Activated naive CD4-positive, alpha-beta T cell treated with anti-CD3 and anti-CD28 coated beads, Interleukin-2, amount 50 U/mL, for 72 hours (primary cell): Measurements from ENCODE around the gene FGF11. TPM values are rescaled to one million over a fixed set of nuclear protein-coding genes. Genes with fewer than 3 reads are reported as not detected.

Source experiments
- ATAC-seq, 2 donors: fragments of 150-1000 bp; cut with Tn5 transposase; 2 replicates each; pipeline ENCODE4 v1.10.0; 2021; ENCODE audit warnings: mild to moderate bottlenecking in 2 of 2, moderate library complexity in 2 of 2
- DNase-seq, 2 donors: peaks; one replicate each; pipeline ENCODE4 v3.0.0; 2021 to 2022; ENCODE audit warnings: low spot score in 2 of 2
- H3K27ac Mint-ChIP-seq, 2 donors: one replicate each; pipeline ENCODE4 v1.8.0; 2022; ENCODE audit warnings: mild to moderate bottlenecking in 2 of 2, mixed read lengths in 2 of 2
- H3K36me3 Mint-ChIP-seq, 2 donors: one replicate each; pipeline ENCODE4 v1.8.0; 2022; ENCODE audit warnings: mixed read lengths in 2 of 2
- H3K9me3 Mint-ChIP-seq, 2 donors: one replicate each; pipeline ENCODE4 v1.8.0; 2022; ENCODE audit warnings: mixed read lengths in 2 of 2
- total RNA-seq, 2 donors: library from RNA; stranded (reverse); gene quantifications; one replicate each; pipeline ENCODE4 v1.2.3, GENCODE V29; 2022

FGF11 gene
- total RNA-seq, 2 donors from 2014 or later = 2.6 to 35.5 TPM

DNA sequence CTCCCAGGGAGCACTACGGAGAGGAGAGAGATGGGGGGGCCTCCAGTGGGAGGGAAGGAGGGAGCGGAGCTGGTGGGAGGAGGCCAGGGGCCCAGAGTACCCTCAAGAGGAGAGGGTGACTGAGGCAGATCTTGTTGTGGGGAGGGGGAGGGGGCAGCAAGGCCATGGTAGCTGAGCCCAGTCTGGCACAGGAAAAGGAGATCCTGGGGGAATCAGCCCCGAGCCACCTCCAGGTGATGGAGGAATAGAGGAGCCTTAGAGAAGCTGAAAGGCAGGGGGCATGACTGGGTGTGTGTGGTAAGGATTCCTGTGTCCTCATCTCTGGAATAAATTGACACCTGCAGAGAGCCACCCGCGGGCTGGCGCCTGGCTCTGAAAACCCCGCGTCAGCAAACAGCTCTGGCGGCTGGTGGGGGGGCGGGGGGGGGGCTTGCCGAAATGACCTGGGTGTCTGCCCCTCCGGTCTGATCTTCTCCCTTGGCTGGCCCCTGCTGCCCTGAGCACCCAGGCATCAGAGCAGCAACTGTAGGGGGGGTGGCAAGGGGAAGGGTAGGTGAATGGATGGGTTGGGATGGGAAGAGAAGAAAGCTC is 33.0 kb upstream of the FGF11 start:
- H3K27ac Mint-ChIP-seq = peak overlapping the region in 1 of 2 donors; percentile 40
- no peak for ATAC-seq
- no peaks in the 10 kb centered on the region for H3K36me3 Mint-ChIP-seq
- no peaks in the 10 kb centered on the region for H3K9me3 Mint-ChIP-seq
- DNase-seq = no peak

DNA sequence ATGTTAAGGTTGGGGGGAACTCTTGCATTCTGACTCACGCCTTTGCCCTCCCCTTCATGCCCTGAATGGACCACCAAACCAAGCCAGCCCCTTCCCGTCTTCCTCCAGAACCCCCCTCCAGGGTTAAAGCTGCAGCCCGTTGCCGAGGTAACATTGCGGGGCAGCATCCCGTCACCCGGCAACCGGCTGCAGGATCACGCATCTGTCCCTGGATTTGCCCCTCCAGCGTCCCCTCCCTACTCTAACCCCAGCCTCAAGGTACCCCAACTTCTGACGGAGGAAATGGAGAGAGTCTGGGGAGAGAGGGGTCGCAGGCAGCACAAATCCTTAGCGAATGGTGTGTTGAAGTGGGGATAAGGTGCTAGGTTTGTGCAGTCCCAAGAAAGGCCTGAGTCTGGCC is 32.2 kb upstream of the FGF11 start:
- DNase-seq (no peak), ATAC-seq (no peak)
- Mint-ChIP-seq H3K36me3 (no peaks in the 10 kb centered on the region), H3K27ac (no peak overlapping the region), H3K9me3 (no peaks in the 10 kb centered on the region)

DNA sequence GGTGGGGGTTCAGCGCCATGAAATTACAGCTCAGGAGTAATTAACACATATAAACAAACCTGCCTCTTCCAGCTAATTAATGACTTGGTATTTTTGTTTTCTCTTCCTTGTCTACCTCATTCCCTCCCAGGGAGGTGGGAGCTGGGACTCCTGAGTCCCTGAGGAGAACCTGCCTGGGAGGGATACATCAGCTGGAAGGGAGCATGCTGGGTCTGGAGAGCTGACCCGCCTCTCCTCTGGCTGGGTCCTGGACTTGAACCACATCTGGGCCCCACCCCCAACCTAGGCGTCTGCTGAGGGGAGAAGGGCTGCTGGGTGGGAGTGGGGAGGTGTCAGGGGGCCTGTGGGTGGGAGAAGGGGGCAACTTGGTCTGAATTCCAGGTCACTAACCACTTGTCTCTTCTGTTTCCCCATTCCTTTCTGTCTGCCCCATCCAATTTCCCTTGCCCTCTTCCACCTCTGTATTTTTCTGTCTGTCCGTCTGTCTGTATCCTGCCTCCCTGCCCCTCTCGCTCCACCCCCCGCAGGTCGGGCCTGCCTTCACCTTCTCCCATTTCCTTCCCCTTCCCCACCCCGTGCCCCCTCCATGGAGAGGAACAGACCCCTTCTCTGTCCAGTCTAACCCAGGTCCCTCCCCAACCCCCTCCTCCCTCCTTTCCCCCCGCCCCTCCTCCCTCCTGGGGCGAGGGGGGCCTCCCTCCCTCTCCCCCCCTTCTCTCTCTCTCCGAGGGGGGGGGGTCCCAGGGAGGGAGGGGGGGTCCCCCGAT is 31.6 kb upstream of the FGF11 start, which contains the start of gene NLGN2:
TSS of gene NLGN2 (plus strand) at position 361 of the 767 bp plus-strand sequence. CDS start 411 bp downstream, outside the sequence.
- ATAC-seq = no peak
- no peak within 1 kb of the TSS for H3K27ac Mint-ChIP-seq
- H3K9me3 Mint-ChIP-seq = no peaks in the 10 kb centered on the region
- no peaks in the 10 kb centered on the region for H3K36me3 Mint-ChIP-seq
- DNase-seq = no peak

DNA sequence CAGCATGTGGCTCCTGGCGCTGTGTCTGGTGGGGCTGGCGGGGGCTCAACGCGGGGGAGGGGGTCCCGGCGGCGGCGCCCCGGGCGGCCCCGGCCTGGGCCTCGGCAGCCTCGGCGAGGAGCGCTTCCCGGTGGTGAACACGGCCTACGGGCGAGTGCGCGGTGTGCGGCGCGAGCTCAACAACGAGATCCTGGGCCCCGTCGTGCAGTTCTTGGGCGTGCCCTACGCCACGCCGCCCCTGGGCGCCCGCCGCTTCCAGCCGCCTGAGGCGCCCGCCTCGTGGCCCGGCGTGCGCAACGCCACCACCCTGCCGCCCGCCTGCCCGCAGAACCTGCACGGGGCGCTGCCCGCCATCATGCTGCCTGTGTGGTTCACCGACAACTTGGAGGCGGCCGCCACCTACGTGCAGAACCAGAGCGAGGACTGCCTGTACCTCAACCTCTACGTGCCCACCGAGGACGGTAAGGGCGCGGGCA is 31.0 kb upstream of the FGF11 start:
- ATAC-seq = no peak
- Mint-ChIP-seq H3K9me3 (no peaks in the 10 kb centered on the region), H3K27ac (no peak overlapping the region), H3K36me3 (no peaks in the 10 kb centered on the region)
- DNase-seq = no peak

DNA sequence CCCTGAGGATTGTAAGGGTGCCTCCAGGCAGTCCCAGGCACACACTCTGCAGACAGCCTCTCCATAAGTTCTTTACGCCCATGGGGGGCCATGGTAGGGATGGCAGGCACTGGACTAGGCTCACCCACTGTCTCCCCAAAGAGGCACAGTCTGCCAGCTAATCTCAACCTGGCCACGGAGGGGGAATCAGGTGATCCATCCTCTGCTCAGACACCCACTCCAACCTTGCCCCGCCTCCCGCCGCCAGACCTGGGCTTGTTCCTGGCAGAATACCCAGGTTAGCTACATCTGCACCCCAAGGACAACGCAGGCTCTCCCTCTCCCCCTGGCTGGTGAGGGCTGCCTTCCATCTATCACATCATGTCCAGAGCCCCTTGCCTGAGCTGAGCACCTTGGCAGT is 30.4 kb upstream of the FGF11 start:
- no peak for ATAC-seq

DNA sequence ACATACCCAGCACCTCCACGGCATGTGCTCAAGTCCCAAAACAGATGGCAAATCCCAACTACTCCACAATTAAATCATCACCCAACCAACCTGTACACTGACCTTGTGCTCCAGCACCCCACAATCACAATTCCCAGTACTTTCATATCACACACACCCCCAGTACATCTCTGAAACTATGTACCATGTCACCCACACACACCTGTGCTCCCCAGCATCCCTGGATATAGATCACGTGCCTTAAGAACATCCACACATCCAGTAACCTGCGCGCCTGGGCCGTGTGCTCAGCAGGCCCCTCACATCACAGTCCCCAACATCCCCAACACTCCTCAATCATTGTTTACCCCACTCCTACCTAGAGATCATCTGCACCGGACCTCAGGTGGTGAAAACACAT is 29.6 kb upstream of the FGF11 start:
- H3K9me3 Mint-ChIP-seq = no peaks in the 10 kb centered on the region
- ATAC-seq (no peak), DNase-seq (no peak)
- no peak overlapping the region for H3K27ac Mint-ChIP-seq
- no peaks in the 10 kb centered on the region for H3K36me3 Mint-ChIP-seq

More for the DNA sequence above, 30.4 kb upstream of the FGF11 start:
- no peak for DNase-seq
- H3K9me3 Mint-ChIP-seq = no peaks in the 10 kb centered on the region
- H3K27ac Mint-ChIP-seq = no peak overlapping the region
- H3K36me3 Mint-ChIP-seq = no peaks in the 10 kb centered on the region

DNA sequence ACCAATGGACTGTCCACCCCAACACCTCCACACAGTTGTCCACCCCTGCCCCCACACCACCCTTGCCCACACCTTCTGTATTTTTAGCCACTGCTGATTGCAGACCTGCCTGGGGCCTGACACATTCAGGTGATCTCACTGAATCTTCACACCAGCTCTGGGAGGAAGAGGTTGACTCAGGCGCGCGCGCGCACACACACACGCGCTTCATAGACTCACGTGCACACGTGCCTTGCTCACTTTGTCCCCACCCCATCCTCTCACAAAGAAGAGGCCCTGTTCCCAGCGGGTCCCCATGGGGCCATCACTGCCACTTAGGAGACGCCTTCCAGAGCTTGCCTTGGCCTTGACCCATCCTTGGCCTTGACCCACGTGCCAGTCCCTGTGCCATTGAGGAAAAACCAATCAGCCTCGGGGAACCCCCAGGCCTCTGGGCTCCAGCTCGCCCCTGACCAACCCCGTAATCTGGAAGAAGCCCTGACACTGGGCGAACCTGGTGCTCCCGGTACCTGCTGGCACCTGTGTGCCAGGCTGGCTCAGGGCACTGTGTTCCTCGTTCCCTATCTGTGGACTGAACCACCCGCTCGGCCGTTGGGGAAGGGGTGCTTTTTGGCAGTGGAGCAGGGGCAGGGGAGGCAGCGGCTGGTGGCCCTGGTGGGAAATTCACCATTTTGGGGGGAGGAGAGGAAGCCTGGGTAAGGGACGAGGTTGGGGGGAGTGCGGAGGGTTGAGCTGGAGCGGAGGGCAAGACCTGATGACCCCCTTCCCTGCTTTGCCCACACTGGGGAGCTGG is 28.5 kb upstream of the FGF11 start:
- H3K9me3 Mint-ChIP-seq = no peaks in the 10 kb centered on the region
- H3K27ac Mint-ChIP-seq = no peak overlapping the region
- no peak for DNase-seq
- no peak for ATAC-seq
- no peaks in the 10 kb centered on the region for H3K36me3 Mint-ChIP-seq

DNA sequence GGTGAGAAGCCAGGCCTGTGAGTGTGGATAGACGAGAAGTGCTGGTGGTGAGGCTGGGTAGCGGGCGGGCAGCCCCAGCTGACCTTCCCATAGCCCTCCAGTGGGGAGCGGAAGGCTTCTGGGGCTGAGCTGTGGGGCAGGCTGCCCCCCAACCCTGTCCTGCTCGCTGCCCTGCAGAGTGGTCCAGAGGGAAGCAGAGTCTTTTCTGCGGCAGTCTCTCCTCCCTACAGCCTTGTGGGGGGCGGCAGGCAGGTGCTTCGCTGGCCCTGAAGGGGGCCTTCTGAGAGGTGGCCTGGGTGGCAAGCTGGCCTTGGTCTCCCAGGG is 27.9 kb upstream of the FGF11 start:
- Mint-ChIP-seq H3K36me3 (no peaks in the 10 kb centered on the region), H3K9me3 (no peaks in the 10 kb centered on the region), H3K27ac (no peak overlapping the region)
- ATAC-seq = no peak
- no peak for DNase-seq

DNA sequence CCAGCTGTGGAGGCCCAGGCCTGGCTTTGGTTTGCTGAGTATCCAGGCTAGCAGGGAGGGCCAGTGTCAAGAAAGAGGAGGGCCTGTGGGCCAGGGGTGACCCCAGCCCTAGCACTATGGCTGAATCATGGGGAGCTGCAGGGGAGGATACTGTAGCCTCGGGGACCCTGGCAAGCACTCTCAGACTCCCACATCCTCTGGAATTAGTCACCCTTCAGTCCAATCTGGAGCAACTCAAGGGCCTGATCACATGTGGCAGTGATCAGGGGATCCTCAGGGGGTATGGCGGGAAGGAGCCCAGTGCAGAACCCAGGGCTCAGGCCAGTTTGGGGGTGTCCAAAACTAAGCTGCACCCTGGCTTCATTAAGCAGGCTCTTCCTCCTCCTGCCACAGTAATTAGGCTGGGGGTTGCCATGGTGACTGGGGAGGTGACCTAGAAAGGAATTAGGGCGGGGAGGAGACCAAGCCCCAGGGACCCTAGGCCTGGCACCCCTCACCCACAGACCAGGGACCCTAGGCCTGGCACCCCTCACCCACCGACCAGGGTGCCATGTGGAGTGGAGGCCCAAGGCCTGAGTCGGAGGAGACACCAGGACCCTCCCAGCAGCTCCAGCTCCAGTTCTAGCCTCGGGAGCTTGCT is 25.8 kb upstream of the FGF11 start:
- Mint-ChIP-seq H3K36me3 (no peaks in the 10 kb centered on the region), H3K27ac (no peak overlapping the region), H3K9me3 (no peaks in the 10 kb centered on the region)
- DNase-seq = no peak
- ATAC-seq = peak in 1 of 2 donors; percentile 44

DNA sequence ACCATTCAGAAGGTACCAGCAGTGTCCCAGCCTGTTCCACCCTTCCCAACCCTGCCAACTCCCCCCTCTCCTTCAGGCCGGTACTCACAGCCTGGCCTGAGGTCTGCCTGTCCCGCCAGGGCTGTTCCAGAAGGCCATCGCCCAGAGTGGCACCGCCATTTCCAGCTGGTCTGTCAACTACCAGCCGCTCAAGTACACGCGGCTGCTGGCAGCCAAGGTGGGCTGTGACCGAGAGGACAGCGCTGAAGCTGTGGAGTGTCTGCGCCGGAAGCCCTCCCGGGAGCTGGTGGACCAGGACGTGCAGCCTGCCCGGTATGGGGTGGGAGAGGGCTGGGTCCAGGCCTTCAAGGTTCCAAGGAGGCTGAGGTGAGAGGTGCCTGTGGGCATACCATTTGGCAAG is 24.5 kb upstream of the FGF11 start:
- no peak for ATAC-seq
- no peak overlapping the region for H3K27ac Mint-ChIP-seq
- no peak for DNase-seq
- H3K9me3 Mint-ChIP-seq = no peaks in the 10 kb centered on the region
- H3K36me3 Mint-ChIP-seq = no peaks in the 10 kb centered on the region

DNA sequence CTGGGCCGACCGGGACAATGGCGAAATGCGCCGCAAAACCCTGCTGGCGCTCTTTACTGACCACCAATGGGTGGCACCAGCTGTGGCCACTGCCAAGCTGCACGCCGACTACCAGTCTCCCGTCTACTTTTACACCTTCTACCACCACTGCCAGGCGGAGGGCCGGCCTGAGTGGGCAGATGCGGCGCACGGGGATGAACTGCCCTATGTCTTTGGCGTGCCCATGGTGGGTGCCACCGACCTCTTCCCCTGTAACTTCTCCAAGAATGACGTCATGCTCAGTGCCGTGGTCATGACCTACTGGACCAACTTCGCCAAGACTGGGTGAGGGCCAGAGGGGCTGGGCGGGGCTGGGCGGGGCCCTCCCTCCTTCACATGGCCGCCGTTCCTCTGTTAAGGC is 23.5 kb upstream of the FGF11 start:
- H3K36me3 Mint-ChIP-seq = no peaks in the 10 kb centered on the region
- no peak for DNase-seq
- no peak overlapping the region for H3K27ac Mint-ChIP-seq
- H3K9me3 Mint-ChIP-seq = no peaks in the 10 kb centered on the region
- no peak for ATAC-seq

DNA sequence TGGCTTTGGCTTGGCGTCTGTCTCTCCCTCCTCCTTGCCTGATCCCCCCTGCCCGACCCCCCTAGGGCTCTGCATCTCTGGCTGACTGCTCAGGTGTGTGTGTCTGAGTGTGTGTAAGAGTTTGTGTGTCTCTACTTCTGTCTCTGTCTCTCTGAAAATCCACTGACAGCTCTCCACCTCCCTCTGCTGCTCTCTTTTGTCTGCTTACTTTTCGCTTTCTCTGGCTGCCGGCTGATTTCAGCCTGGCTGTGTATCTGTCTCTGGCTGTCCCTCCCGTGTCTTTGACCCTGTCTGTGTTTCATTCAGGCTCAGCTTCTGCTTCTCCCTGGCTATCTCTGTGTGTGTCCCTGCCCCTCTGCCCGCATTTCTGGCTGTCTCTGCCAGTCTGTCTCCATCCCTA is 23.0 kb upstream of the FGF11 start:
- DNase-seq = no peak
- Mint-ChIP-seq H3K9me3 (no peaks in the 10 kb centered on the region), H3K36me3 (no peaks in the 10 kb centered on the region), H3K27ac (no peak overlapping the region)
- ATAC-seq = no peak

DNA sequence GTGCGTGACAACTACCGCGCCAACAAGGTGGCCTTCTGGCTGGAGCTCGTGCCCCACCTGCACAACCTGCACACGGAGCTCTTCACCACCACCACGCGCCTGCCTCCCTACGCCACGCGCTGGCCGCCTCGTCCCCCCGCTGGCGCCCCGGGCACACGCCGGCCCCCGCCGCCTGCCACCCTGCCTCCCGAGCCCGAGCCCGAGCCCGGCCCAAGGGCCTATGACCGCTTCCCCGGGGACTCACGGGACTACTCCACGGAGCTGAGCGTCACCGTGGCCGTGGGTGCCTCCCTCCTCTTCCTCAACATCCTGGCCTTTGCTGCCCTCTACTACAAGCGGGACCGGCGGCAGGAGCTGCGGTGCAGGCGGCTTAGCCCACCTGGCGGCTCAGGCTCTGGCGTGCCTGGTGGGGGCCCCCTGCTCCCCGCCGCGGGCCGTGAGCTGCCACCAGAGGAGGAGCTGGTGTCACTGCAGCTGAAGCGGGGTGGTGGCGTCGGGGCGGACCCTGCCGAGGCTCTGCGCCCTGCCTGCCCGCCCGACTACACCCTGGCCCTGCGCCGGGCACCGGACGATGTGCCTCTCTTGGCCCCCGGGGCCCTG is 22.2 kb upstream of the FGF11 start:
- Mint-ChIP-seq H3K27ac (no peak overlapping the region), H3K9me3 (no peaks in the 10 kb centered on the region), H3K36me3 (no peaks in the 10 kb centered on the region)
- DNase-seq = no peak
- no peak for ATAC-seq

DNA sequence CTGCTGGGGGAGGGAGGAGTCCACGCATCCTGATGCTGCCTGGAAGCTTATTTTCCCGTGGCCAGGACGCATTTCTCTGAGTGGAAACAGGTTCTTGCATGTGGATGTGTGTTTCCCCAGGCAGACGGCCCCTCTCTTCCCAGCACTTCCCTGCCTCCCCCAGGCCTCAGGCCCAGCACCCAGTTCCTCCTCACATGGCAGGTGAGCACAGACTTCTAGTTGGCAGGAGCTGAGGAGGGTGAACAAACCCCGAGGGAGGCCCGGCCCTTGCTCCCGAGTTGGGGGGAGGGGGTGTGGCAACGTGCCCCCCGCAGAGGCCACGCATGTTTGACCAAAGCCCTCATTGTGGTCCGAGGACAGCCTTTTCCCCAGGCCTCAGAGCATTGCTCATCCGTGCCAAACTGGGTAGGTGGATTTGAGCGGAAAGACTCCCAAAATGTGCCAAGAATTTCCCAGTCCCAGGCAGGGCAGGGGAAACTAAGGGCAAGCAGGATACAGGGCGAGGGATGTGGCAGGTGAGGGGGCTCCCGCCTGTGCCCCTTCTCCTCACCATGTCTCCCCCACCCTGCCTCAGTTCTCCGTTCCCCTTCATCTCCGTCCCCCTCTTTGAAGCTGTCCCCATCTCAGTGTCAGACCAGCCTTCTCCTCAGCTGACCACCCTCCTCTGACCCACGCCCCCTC is 20.7 kb upstream of the FGF11 start:
- Mint-ChIP-seq H3K9me3 (no peaks in the 10 kb centered on the region), H3K36me3 (no peaks in the 10 kb centered on the region), H3K27ac (no peak overlapping the region)
- ATAC-seq (no peak), DNase-seq (no peak)

DNA sequence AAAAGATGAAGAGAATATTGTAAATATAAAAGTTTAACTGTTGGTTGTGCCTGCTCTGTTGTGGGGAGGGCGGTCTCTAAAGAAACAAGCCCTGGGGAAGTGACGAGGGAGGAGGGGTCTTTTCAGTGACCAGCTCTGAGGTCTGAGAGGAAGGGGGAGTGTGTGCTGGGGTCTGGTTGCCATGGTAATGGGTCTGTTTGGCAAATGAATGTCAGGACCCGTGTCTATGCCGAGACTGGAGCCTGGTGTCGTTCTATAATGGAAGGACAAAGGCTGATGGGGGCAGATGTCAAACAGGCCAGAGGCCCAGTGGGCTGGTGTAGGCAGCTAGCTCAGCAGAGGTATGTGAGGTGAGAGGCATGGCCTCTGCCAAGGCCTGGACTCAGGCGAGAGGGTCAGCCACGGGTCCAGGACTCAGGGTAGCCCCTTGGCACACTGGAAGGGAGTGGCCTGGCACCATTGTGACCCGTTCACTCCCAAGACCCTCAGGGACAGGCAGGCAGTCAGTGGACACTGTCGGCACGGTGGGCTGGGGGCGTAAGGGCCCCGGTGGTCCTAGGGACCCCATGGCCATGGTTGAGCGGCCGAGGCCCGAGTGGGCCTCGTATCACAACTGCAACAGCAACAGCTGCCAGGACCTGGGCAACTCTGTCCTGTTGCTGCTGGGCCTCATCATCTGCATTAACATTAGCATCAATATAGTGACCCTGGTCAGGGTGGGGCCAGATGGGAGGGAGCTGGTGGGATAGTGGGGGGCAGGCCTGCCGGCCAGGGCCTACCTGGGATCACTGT is 19.3 kb upstream of the FGF11 start, which contains the start of gene SPEM1:
TSS of gene SPEM1 (plus strand) at position 506 of the 792 bp plus-strand sequence. CDS start at position 567, 61 bp downstream.
- Mint-ChIP-seq H3K9me3 (no peaks in the 10 kb centered on the region), H3K36me3 (no peaks in the 10 kb centered on the region), H3K27ac (peak within 1 kb of the TSS in 1 of 2 donors; percentile 61)
- no peak for ATAC-seq
- DNase-seq = no peak
